ENCODE results near the gene KHDRBS2. TPM values are rescaled to one million over a fixed set of nuclear protein-coding genes. Genes with fewer than 3 reads are reported as not detected.
A peak's percentile ranks its signal among the peaks of the same experiment; 100 is the strongest.

The KHDRBS2 gene
- total and polyA plus RNA-seq, 2 of the 13 experiments (the other 11 are each of a cell fraction or from before 2014, with no cell fraction given): not detected

- TF ChIP-seq ZNF619 (CRISPR knock-in tag; IDR thresholded peaks at IDR 0.05) (no peak), SMAD9 (CRISPR knock-in tag; IDR thresholded peaks at IDR 0.05) (no peak), ZNF639 (CRISPR knock-in tag; conservative IDR thresholded peaks at IDR 0.05) (no peak), THAP8 (CRISPR knock-in tag; IDR thresholded peaks at IDR 0.05; ENCODE audit: borderline replicate concordance) (no peak)
These were observed 2.5 kb upstream of the KHDRBS2 start (continued) for GRCh38 chr6:62288562-62288961.

- peak overlapping the region in 1 of 3 experiments; percentile 17; a peak in 1 of 6 replicates for H3K4me3 ChIP-seq (replicated peaks in 1 of 3; ENCODE audit: insufficient read depth in 1 of 3, low read depth in 2 of 3, low read length in 3 of 3)
- DNase-seq (ENCODE audit: low spot score) (no peak), ATAC-seq (peak; percentile 21), FAIRE-seq (no peak)
- H3K27ac ChIP-seq (ENCODE audit: extremely low read length, insufficient read depth, low read length): no peak overlapping the region
- no peaks in the 10 kb centered on the region for H3K79me2 ChIP-seq (ENCODE audit: insufficient read depth, low read length)
- no peaks in the 10 kb centered on the region for H3K4me1 ChIP-seq (ENCODE audit: insufficient read depth, low read length)
- in situ Hi-C loops (cut with HindIII; ENCODE audit: extremely low pct_ligation_motif_present, low pct_unique_long_range_greater_than_20kb) (no loop called here), intact Hi-C loops (cut with micrococcal nuclease; ENCODE audit: unreplicated experiment) (no loop called here)
- H4K20me1 ChIP-seq (ENCODE audit: insufficient read depth, low read length): no peaks in the 10 kb centered on the region
- H3K36me3 ChIP-seq (replicated peaks in 1 of 2; ENCODE audit: control insufficient read depth in 1 of 2, insufficient read depth in 2 of 2, low read length in 2 of 2): no peaks in the 10 kb centered on the region
- CTCF ChIA-PET (ENCODE audit: low intra/inter-chr PET ratio, low total read pairs): no interaction called here
- POLR2A ChIA-PET: no interaction called here
- H3K9ac ChIP-seq (ENCODE audit: insufficient read depth, low read depth, low read length): no peak overlapping the region
- BruUV-seq (replicated peaks): no TSS peak
- H3K9me3 ChIP-seq (ENCODE audit: low read length): no peaks in the 10 kb centered on the region
- no peak overlapping the region for H3K4me2 ChIP-seq (ENCODE audit: low read depth, low read length)
- peaks cover 2 to 13% of the 10 kb centered on the region in 2 experiments; a peak in 4 of 5 replicates for H3K27me3 ChIP-seq (ENCODE audit: control insufficient read depth in 1 of 2, insufficient read depth in 2 of 2, low read length in 2 of 2)
- WGBS (ENCODE audit: low lambda C conversion rate): 30% methylated on average over 13 of the region's 13 CpGs
- H2AFZ ChIP-seq (ENCODE audit: low read length): no peak overlapping the region
- TF ChIP-seq ZSCAN25 (CRISPR knock-in tag; IDR thresholded peaks at IDR 0.05) (no peak), ZNF672 (CRISPR knock-in tag; IDR thresholded peaks at IDR 0.05) (no peak), ZBTB37 (CRISPR knock-in tag; IDR thresholded peaks at IDR 0.05) (no peak), ZNF446 (CRISPR knock-in tag; IDR thresholded peaks at IDR 0.05) (no peak), HNF4A (CRISPR knock-in tag; IDR thresholded peaks at IDR 0.05) (no peak), HMGXB3 (CRISPR knock-in tag; IDR thresholded peaks at IDR 0.05; ENCODE audit: borderline replicate concordance) (no peak), YY1 (IDR thresholded peaks at IDR 0.05; ENCODE audit: insufficient read depth, insufficient replicate concordance, low read depth, low read length) (no peak), PHF20 (CRISPR knock-in tag; IDR thresholded peaks at IDR 0.05) (no peak), ZBTB39 (CRISPR knock-in tag; IDR thresholded peaks at IDR 0.05) (no peak), ZNF614 (CRISPR knock-in tag; IDR thresholded peaks at IDR 0.05; ENCODE audit: borderline replicate concordance) (no peak)
These were observed 432 bp upstream of the KHDRBS2 start for GRCh38 chr6:62286470-62286843.

Measured in HepG2 (cell line).